Neural cell (in vitro differentiated cells): Measurements from ENCODE around the gene GMPR2. TPM values are rescaled to one million over a fixed set of nuclear protein-coding genes. Genes with fewer than 3 reads are reported as not detected.

Source experiments
- H2AFZ ChIP-seq: fragments of 200-600, 300-800 bp; sonication (generic), shearing (Covaris generic); 2 replicates; pipeline ENCODE4 v1.6.0; 2014; ENCODE audit warnings: low read depth, mild to moderate bottlenecking, antibody characterized with exemption, low read length, moderate library complexity
- H3F3A ChIP-seq: fragments of 200-600 bp; shearing (Covaris generic); 2 replicates; pipeline ENCODE4 v1.6.1; 2016; ENCODE audit warnings: mild to moderate bottlenecking, moderate library complexity, mixed read lengths, antibody characterized with exemption, low read length; ENCODE audit not compliant: insufficient read depth, poor library complexity, severe bottlenecking
- H3K27ac ChIP-seq: fragments of 200-600, 300-800 bp; sonication (generic), shearing (Covaris generic); 2 replicates; pipeline ENCODE4 v1.5.1; 2014; ENCODE audit warnings: mild to moderate bottlenecking, low read length, moderate library complexity
- H3K27me3 ChIP-seq: fragments of 300-800, 200-600 bp; sonication (generic), shearing (Covaris generic); 2 replicates; pipeline ENCODE4 v1.6.0; 2014; ENCODE audit warnings: mild to moderate bottlenecking, low read depth, low read length, moderate library complexity; ENCODE audit not compliant: insufficient read depth
- H3K36me3 ChIP-seq: fragments of 300-800, 200-600 bp; sonication (generic), shearing (Covaris generic); 2 replicates; pipeline ENCODE4 v1.5.1; 2014; ENCODE audit warnings: mild to moderate bottlenecking, antibody characterized with exemption, low read length, moderate library complexity; ENCODE audit not compliant: insufficient read depth
- H3K4me2 ChIP-seq: fragments of 300-800, 200-600 bp; sonication (generic), shearing (Covaris generic); 2 replicates; pipeline ENCODE4 v1.6.0; 2014; ENCODE audit warnings: mild to moderate bottlenecking, low read length
- H3K4me3 ChIP-seq: fragments of 300-800, 200-600 bp; sonication (generic), shearing (Covaris generic); 2 replicates; pipeline ENCODE4 v1.5.1; 2014; ENCODE audit warnings: mild to moderate bottlenecking, low read length, moderate library complexity
- H3K79me2 ChIP-seq: fragments of 200-600 bp; shearing (Covaris generic); replicated peaks from 2 replicates; pipeline ENCODE4 v1.6.0; 2014; ENCODE audit warnings: mild to moderate bottlenecking, low read length, moderate library complexity; ENCODE audit not compliant: insufficient read depth
- H3K9ac ChIP-seq: fragments of 300-800, 200-600 bp; sonication (generic), shearing (Covaris generic); 2 replicates; pipeline ENCODE4 v1.6.1; 2016; ENCODE audit warnings: mild to moderate bottlenecking, low read length, mixed read lengths
- H3K9me2 ChIP-seq: fragments of 200-600 bp; shearing (Covaris generic); 2 replicates; pipeline ENCODE4 v1.6.1; 2016; ENCODE audit warnings: mild to moderate bottlenecking, low read length, mixed read lengths; ENCODE audit not compliant: insufficient read depth
- H3K9me3 ChIP-seq: fragments of 200-600, 300-800 bp; sonication (generic), shearing (Covaris generic); 2 replicates; pipeline ENCODE4 v1.6.1; 2016; ENCODE audit warnings: mild to moderate bottlenecking, mixed run types, low read length, moderate library complexity, mixed read lengths
- H4K20me1 ChIP-seq: fragments of 200-600 bp; shearing (Covaris generic); 2 replicates; pipeline ENCODE4 v1.6.1; 2016; ENCODE audit warnings: mild to moderate bottlenecking, mixed run types; ENCODE audit not compliant: insufficient read depth
- CTCF ChIP-seq: fragments of 450-650 bp; IDR thresholded peaks from 2 replicates; pipeline ENCODE4 v1.5.1; 2014; ENCODE audit warnings: antibody characterized with exemption, mild to moderate bottlenecking, moderate library complexity; ENCODE audit not compliant: poor library complexity, severe bottlenecking
- EP300 ChIP-seq: fragments of 450-650 bp; conservative IDR thresholded peaks from 2 replicates; pipeline ENCODE4 v1.6.1; 2014; ENCODE audit warnings: antibody characterized with exemption, mild to moderate bottlenecking, moderate library complexity; ENCODE audit not compliant: poor library complexity, severe bottlenecking
- EZH2 ChIP-seq: fragments of 200-600, 300-800 bp; shearing (Covaris generic), sonication (generic); IDR thresholded peaks from 2 replicates; pipeline ENCODE4 v1.6.1; 2014; ENCODE audit warnings: antibody characterized with exemption, low read length, borderline replicate concordance, mild to moderate bottlenecking; ENCODE audit not compliant: insufficient read depth, poor library complexity, severe bottlenecking
- MXI1 ChIP-seq: fragments of 450-650 bp; conservative IDR thresholded peaks from 2 replicates; pipeline ENCODE4 v1.6.1; 2014; ENCODE audit warnings: antibody characterized with exemption, mild to moderate bottlenecking; ENCODE audit not compliant: poor library complexity, severe bottlenecking
- POLR2AphosphoS5 ChIP-seq: IDR thresholded peaks from 2 replicates; pipeline ENCODE4 v1.6.1; 2012
- RAD21 ChIP-seq: fragments of 450-650 bp; conservative IDR thresholded peaks from 2 replicates; pipeline ENCODE4 v1.6.1; 2014; ENCODE audit warnings: antibody characterized with exemption, mild to moderate bottlenecking, moderate library complexity
- REST ChIP-seq: IDR thresholded peaks from 2 replicates; pipeline ENCODE4 v1.6.1; 2012; ENCODE audit warnings: borderline replicate concordance
- SMC3 ChIP-seq: fragments of 450-650 bp; conservative IDR thresholded peaks from 2 replicates; pipeline ENCODE4 v1.6.1; 2014; ENCODE audit warnings: antibody characterized with exemption, mild to moderate bottlenecking, moderate library complexity; ENCODE audit not compliant: poor library complexity
- TAF1 ChIP-seq: IDR thresholded peaks from 2 replicates; pipeline ENCODE4 v1.6.1; 2012; ENCODE audit warnings: low read depth
- polyA plus RNA-seq: library from polyadenylated mRNA; depleted of rRNA; stranded (reverse); fragments of >200 nt; gene quantifications from 2 replicates; pipeline ENCODE4 v1.2.3, GENCODE V29; 2014

GMPR2 gene
- polyA plus RNA-seq, 1 donor from 2014 or later: 132 TPM

GRCh38 chr14:24237463-24237955 lies 4.8 kb downstream of the GMPR2 start:
- H3K27ac ChIP-seq: no peak overlapping the region
- H3K4me2 ChIP-seq: no peak overlapping the region
- no peaks in the 10 kb centered on the region for H3K9me3 ChIP-seq
- H4K20me1 ChIP-seq: peaks cover 5% of the 10 kb centered on the region
- H3K9me2 ChIP-seq: no peaks in the 10 kb centered on the region
- H3K27me3 ChIP-seq: no peaks in the 10 kb centered on the region
- H3K36me3 ChIP-seq: peaks cover 16% of the 10 kb centered on the region
- no peak overlapping the region for H3K9ac ChIP-seq
- H3K79me2 ChIP-seq: peaks cover 31% of the 10 kb centered on the region
- TF ChIP-seq SMC3 (no peak), MXI1 (no peak), REST (no peak), RAD21 (no peak), POLR2AphosphoS5 (no peak), EP300 (no peak), CTCF (no peak), EZH2 (no peak), TAF1 (no peak)
- H3K4me3 ChIP-seq: no peak overlapping the region
- no peaks in the 10 kb centered on the region for H3F3A ChIP-seq
- no peak overlapping the region for H2AFZ ChIP-seq

- Histone ChIP-seq H3K9ac (no peak overlapping the region), H3K79me2 (peaks cover 29% of the 10 kb centered on the region)
Observed at GRCh38 chr14:24238123-24238522, 5.4 kb downstream of the GMPR2 start.

More at GRCh38 chr14:24238123-24238522, 5.4 kb downstream of the GMPR2 start:
- Histone ChIP-seq H3K27me3 (no peaks in the 10 kb centered on the region), H3K9me3 (no peaks in the 10 kb centered on the region), H3F3A (no peaks in the 10 kb centered on the region), H3K4me2 (no peak overlapping the region), H2AFZ (no peak overlapping the region), H4K20me1 (peaks cover 5% of the 10 kb centered on the region), H3K4me3 (no peak overlapping the region), H3K36me3 (peaks cover 16% of the 10 kb centered on the region), H3K9me2 (no peaks in the 10 kb centered on the region), H3K27ac (no peak overlapping the region)
- TF ChIP-seq REST: no peak
- TF ChIP-seq RAD21: no peak
- no peak for TF ChIP-seq SMC3
- TF ChIP-seq POLR2AphosphoS5: no peak
- no peak for TF ChIP-seq CTCF
- TF ChIP-seq EZH2: no peak
- TF ChIP-seq EP300: no peak
- no peak for TF ChIP-seq TAF1
- TF ChIP-seq MXI1: no peak
